Measurements from ENCODE around the gene SYS1.
A peak's percentile ranks its signal among the peaks of the same experiment; 100 is the strongest.

Gene SYS1

GRCh38 chr20:45316150-45317080 lies 46.5 kb upstream of the SYS1 start:
- no peak overlapping the region for H3K4me2 ChIP-seq (ENCODE audit: low read depth, low read length, poor library complexity, severe bottlenecking)
- no peaks in the 10 kb centered on the region for H3K9me2 ChIP-seq (replicated peaks; ENCODE audit: low read depth, low read length)
- H3K9ac ChIP-seq (ENCODE audit: low read depth, low read length, poor library complexity, severe bottlenecking) = no peak overlapping the region
- H3K9me3 ChIP-seq (ENCODE audit: insufficient read depth, low read depth, low read length) = no peaks in the 10 kb centered on the region
- peaks cover 28% of the 10 kb centered on the region for H3K4me1 ChIP-seq (ENCODE audit: insufficient read depth, low read length, poor library complexity, severe bottlenecking)
- no peak overlapping the region for H2AFZ ChIP-seq (ENCODE audit: low read length)
- H4K20me1 ChIP-seq (ENCODE audit: insufficient read depth, low read length, poor library complexity, severe bottlenecking) = no peaks in the 10 kb centered on the region
- H3K36me3 ChIP-seq (ENCODE audit: insufficient read depth, low read length) = no peaks in the 10 kb centered on the region
- H3K79me2 ChIP-seq (ENCODE audit: insufficient read depth, low read length) = no peaks in the 10 kb centered on the region
- H3F3A ChIP-seq (ENCODE audit: low read depth) = peaks cover 4% of the 10 kb centered on the region; the same call in 1 of the 2 replicates
- no peak for TF ChIP-seq EZH2phosphoT487 (IDR thresholded peaks at IDR 0.05; ENCODE audit: borderline replicate concordance)
- TF ChIP-seq CTCF (conservative IDR thresholded peaks at IDR 0.05; ENCODE audit: low read length) = no peak
- H3K4me3 ChIP-seq (ENCODE audit: low read length, poor library complexity, severe bottlenecking) = no peak overlapping the region
- no peaks in the 10 kb centered on the region for H3K27me3 ChIP-seq (ENCODE audit: insufficient read depth, low read length, poor library complexity, severe bottlenecking)

GRCh38 chr20:45317826-45318225 lies 45.1 kb upstream of the SYS1 start:
- H3K9me2 ChIP-seq (replicated peaks; ENCODE audit: low read depth, low read length) = no peaks in the 10 kb centered on the region
- no peaks in the 10 kb centered on the region for H3K79me2 ChIP-seq (ENCODE audit: insufficient read depth, low read length)
- H4K20me1 ChIP-seq (ENCODE audit: insufficient read depth, low read length, poor library complexity, severe bottlenecking) = no peaks in the 10 kb centered on the region
- H3K9me3 ChIP-seq (ENCODE audit: insufficient read depth, low read depth, low read length) = no peaks in the 10 kb centered on the region
- peak overlapping the region; percentile 60 for H3K4me3 ChIP-seq (ENCODE audit: low read length, poor library complexity, severe bottlenecking)
- no peaks in the 10 kb centered on the region for H3K27me3 ChIP-seq (ENCODE audit: insufficient read depth, low read length, poor library complexity, severe bottlenecking)
- peak overlapping the region; percentile 67 for H3K9ac ChIP-seq (ENCODE audit: low read depth, low read length, poor library complexity, severe bottlenecking)
- H3F3A ChIP-seq (ENCODE audit: low read depth) = peaks cover 4% of the 10 kb centered on the region; the same call in 1 of the 2 replicates
- H2AFZ ChIP-seq (ENCODE audit: low read length) = no peak overlapping the region
- TF ChIP-seq EZH2phosphoT487 (IDR thresholded peaks at IDR 0.05; ENCODE audit: borderline replicate concordance) (no peak), CTCF (conservative IDR thresholded peaks at IDR 0.05; ENCODE audit: low read length) (no peak)
- peak overlapping the region; percentile 75 for H3K4me2 ChIP-seq (ENCODE audit: low read depth, low read length, poor library complexity, severe bottlenecking)
- no peaks in the 10 kb centered on the region for H3K36me3 ChIP-seq (ENCODE audit: insufficient read depth, low read length)
- H3K4me1 ChIP-seq (ENCODE audit: insufficient read depth, low read length, poor library complexity, severe bottlenecking) = peaks cover 35% of the 10 kb centered on the region

GRCh38 chr20:45318386-45318939 lies 44.5 kb upstream of the SYS1 start:
- TF ChIP-seq CTCF (conservative IDR thresholded peaks at IDR 0.05; ENCODE audit: low read length) = no peak
- no peak for TF ChIP-seq EZH2phosphoT487 (IDR thresholded peaks at IDR 0.05; ENCODE audit: borderline replicate concordance)
- Histone ChIP-seq H2AFZ (ENCODE audit: low read length) (peak overlapping the region; percentile 72), H3K9me3 (ENCODE audit: insufficient read depth, low read depth, low read length) (no peaks in the 10 kb centered on the region), H3K4me3 (ENCODE audit: low read length, poor library complexity, severe bottlenecking) (peak overlapping the region; percentile 60), H3K4me2 (ENCODE audit: low read depth, low read length, poor library complexity, severe bottlenecking) (peak overlapping the region; percentile 75), H3K4me1 (ENCODE audit: insufficient read depth, low read length, poor library complexity, severe bottlenecking) (peaks cover 35% of the 10 kb centered on the region), H3K27me3 (ENCODE audit: insufficient read depth, low read length, poor library complexity, severe bottlenecking) (no peaks in the 10 kb centered on the region), H4K20me1 (ENCODE audit: insufficient read depth, low read length, poor library complexity, severe bottlenecking) (no peaks in the 10 kb centered on the region), H3K79me2 (ENCODE audit: insufficient read depth, low read length) (no peaks in the 10 kb centered on the region), H3K36me3 (ENCODE audit: insufficient read depth, low read length) (no peaks in the 10 kb centered on the region), H3K9me2 (replicated peaks; ENCODE audit: low read depth, low read length) (no peaks in the 10 kb centered on the region), H3F3A (ENCODE audit: low read depth) (peaks cover 4% of the 10 kb centered on the region; the same call in 1 of the 2 replicates), H3K9ac (ENCODE audit: low read depth, low read length, poor library complexity, severe bottlenecking) (peak overlapping the region; percentile 67)

Measured in Loucy (cell line).